Measurements from ENCODE around the gene A1BG. TPM values are rescaled to one million over a fixed set of nuclear protein-coding genes. Genes with fewer than 3 reads are reported as not detected.

Gene A1BG
- total RNA-seq, 1 experiment from 2014 or later = 38.4 TPM

DNA sequence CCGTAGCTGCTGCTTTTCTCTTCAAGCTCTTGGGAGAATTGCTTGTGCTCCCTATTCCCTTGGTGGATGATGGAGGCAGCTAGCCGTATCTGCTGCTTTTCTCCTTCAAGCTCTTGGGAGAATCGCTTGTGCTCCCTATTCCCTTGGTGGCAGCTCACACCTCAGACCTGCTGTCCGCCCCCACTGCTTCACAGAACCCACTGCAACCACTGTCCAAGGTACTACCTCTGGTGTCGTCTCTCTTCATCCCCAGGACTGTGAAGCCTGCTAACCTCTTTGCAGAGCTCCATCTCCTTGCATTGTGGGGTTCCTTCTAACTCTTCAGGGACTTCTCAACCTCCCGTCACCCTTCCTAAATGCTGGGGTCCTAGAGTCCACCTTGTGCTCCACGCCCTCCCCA, 52.7 kb downstream of the A1BG start:
- no peak for DNase-seq (ENCODE audit: low read depth)

DNA sequence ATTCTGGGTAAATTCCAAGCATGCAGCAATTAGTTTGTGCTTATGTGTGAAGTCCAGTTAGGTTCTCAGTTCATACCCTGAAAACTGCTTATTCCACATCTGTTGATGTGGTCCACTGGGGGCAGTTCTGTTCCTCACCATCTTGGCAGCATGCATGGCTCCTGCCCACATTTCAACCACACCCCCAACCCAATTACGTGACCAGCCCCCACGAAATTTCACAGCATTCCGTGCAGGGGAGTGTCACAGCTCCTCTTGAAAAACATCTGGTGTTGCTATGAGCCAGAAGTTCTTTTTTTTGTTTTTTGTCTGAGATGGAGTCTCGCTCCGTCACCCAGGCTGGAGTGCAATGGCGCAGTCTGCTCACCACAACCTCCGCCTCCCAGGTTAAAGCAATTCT, 57.2 kb downstream of the A1BG start:
- no peak for DNase-seq (ENCODE audit: low read depth)

Other genes with a start within 250 kb of the A1BG start
- gene ZNF329, start 202.7 kb downstream of the A1BG start, total RNA-seq (2014; rRNA removed; shearing (Covaris generic)) = 1.3 and 1.8 TPM in 2 replicates
- gene ZNF274, start 170.4 kb downstream of the A1BG start, total RNA-seq (2014; rRNA removed; shearing (Covaris generic)) = 23.9 and 30.7 TPM in 2 replicates
- gene ZNF544, start 124.6 kb downstream of the A1BG start, total RNA-seq (2014; rRNA removed; shearing (Covaris generic)) = 71.7 and 90.7 TPM in 2 replicates
- 3.1 and 3.5 TPM in 2 replicates for gene ZNF8, start 74.5 kb downstream of the A1BG start, total RNA-seq (2014; rRNA removed; shearing (Covaris generic))
- 125 and 149 TPM in 2 replicates for gene ERVK3-1, start 48.1 kb downstream of the A1BG start, total RNA-seq (2014; rRNA removed; shearing (Covaris generic))
- gene ZSCAN22, start 26.5 kb downstream of the A1BG start, total RNA-seq (2014; rRNA removed; shearing (Covaris generic)) = 2.1 TPM in 2 replicates
- 1.5 and 2.7 TPM in 2 replicates for gene ZNF497, start 9.3 kb upstream of the A1BG start, total RNA-seq (2014; rRNA removed; shearing (Covaris generic))
- gene ZNF837, start 27.5 kb upstream of the A1BG start, total RNA-seq (2014; rRNA removed; shearing (Covaris generic)) = 4.2 and 5.0 TPM in 2 replicates
- gene RPS5, start 33.8 kb upstream of the A1BG start, total RNA-seq (2014; rRNA removed; shearing (Covaris generic)) = 3,633 and 5,016 TPM in 2 replicates
- gene RNF225, start 42.2 kb upstream of the A1BG start, total RNA-seq (2014; rRNA removed; shearing (Covaris generic)) = not detected in 2 replicates
- gene ZNF584, start 55.2 kb upstream of the A1BG start, total RNA-seq (2014; rRNA removed; shearing (Covaris generic)) = 12.1 and 20.5 TPM in 2 replicates
- gene ZNF132, start 86.7 kb upstream of the A1BG start, total RNA-seq (2014; rRNA removed; shearing (Covaris generic)) = 0.95 and 3.0 TPM in 2 replicates
- 9.0 and 13.5 TPM in 2 replicates for gene ZNF324B, start 98.1 kb upstream of the A1BG start, total RNA-seq (2014; rRNA removed; shearing (Covaris generic))
- gene ZNF324, start 113.6 kb upstream of the A1BG start, total RNA-seq (2014; rRNA removed; shearing (Covaris generic)) = 8.5 and 9.9 TPM in 2 replicates
- 8.3 and 16.4 TPM in 2 replicates for gene ZNF446, start 122.9 kb upstream of the A1BG start, total RNA-seq (2014; rRNA removed; shearing (Covaris generic))
- gene SLC27A5, start 158.5 kb upstream of the A1BG start, total RNA-seq (2014; rRNA removed; shearing (Covaris generic)) = 1.6 and 3.4 TPM in 2 replicates
- gene ZBTB45, start 166.3 kb upstream of the A1BG start, total RNA-seq (2014; rRNA removed; shearing (Covaris generic)) = 4.8 and 4.9 TPM in 2 replicates
- 575 and 591 TPM in 2 replicates for gene TRIM28, start 190.6 kb upstream of the A1BG start, total RNA-seq (2014; rRNA removed; shearing (Covaris generic))
- 103 and 127 TPM in 2 replicates for gene CHMP2A, start 201.6 kb upstream of the A1BG start, total RNA-seq (2014; rRNA removed; shearing (Covaris generic))
- 123 and 129 TPM in 2 replicates for gene UBE2M, start 205.1 kb upstream of the A1BG start, total RNA-seq (2014; rRNA removed; shearing (Covaris generic))
- gene MZF1, start 219.8 kb upstream of the A1BG start, total RNA-seq (2014; rRNA removed; shearing (Covaris generic)) = 4.6 TPM in 2 replicates